Measurements from ENCODE around the gene CASP8AP2.

DNA sequence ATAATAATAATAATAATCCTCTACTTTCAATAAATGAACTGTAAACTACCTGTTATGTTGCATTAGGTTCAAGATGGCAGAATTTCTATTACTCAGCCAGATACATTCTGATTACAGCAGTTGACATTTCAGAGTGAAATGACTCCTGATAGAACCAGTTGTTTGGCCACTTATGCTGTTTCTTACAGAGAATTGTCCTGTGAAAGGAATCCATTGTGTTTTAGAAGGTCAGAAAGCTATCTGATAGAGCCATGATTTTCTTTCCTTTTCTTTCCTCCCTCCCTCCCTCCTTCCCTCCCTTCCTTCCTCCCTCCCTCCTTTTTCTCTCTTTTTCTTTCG, 81.2 kb downstream of the CASP8AP2 start:
- TF ChIP-seq GATA2 (IDR thresholded peaks at IDR 0.05; ENCODE audit: low read depth, low read length) (no peak), GATA3 (IDR thresholded peaks at IDR 0.05; ENCODE audit: low read depth, low read length) (no peak)
